HG02798 (cell line): ENCODE data around the gene ICAM3.
A peak's percentile ranks its signal among the peaks of the same experiment; 100 is the strongest.
"Not testable (repeated sequence)": the region's sequence is repeated elsewhere in the genome, so short reads cannot be mapped to it uniquely, and the experiment has no call there.

Source experiments
- ATAC-seq: cut with Tn5 transposase; IDR thresholded peaks from one replicate; pipeline ENCODE4 v1.9.1; 2021; ENCODE audit warnings: mild to moderate bottlenecking; ENCODE audit not compliant: unreplicated experiment, poor library complexity

Gene ICAM3

GRCh38 chr19:10352764-10353671 lies 13.6 kb upstream of the ICAM3 start:
- ATAC-seq: no peak

DNA sequence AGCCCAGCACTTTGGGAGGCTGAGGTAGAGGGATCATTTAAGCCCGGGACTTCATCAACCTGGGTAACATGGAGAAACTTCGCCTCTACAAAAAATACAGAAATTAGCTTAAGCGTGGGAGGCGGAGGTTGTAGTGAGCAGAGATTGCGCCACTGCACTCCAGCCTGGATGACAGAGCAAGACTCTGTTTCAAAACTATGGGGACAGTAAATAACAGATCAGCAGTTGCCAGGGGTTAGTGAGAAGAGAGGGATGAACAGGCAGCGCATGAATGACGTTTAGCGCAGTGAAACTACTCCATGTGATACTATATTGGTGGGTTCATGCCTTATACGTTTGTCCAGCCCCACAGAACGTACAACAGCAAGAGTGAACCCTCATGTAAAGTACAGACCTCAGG lies 7.1 kb upstream of the ICAM3 start:
- no peak for ATAC-seq

DNA sequence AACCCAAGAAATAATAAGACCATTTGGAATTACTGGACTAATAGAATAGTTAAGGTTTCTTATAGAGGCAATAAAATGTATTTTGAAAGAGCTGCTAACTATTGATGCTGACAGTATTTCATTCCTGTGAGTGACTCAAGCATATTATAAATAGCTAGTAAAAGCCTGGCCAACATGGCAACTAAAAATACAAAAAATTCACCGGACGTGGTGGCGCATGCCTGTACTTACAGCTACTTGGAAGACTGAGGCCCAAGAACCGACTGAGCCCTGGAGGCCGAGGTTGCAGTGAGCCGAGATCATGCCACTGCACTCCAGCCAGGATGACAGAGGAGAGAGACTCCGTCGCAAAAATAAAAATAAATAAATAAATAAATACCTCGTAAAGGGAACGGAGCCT lies 5.4 kb upstream of the ICAM3 start:
- ATAC-seq: no peak

- ATAC-seq: no peak
Observed at GRCh38 chr19:10343495-10343894, 4.1 kb upstream of the ICAM3 start.

- no peak for ATAC-seq
Observed at GRCh38 chr19:10339977-10340376, 553 bp upstream of the ICAM3 start.

DNA sequence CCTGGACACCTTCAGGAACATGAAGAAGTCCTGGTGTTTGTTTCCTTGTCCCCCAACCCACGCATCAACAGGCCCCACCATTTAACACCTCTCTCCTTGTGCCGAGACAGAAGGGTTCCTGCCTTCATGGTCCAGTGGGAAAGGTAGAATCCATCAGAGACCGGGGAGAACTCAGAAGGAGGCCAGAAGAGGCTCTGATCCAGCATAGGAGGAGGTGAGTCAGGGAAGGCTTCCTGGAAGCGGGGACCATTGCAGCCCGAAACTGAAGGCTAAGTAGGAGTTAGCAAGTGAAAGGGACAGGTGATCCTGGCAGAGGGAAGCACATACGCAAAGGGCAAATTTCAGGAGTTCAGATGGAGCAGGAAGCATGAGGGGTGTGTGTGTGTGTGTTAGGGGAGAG lies 484 bp downstream of the ICAM3 start:
- no peak for ATAC-seq

GRCh38 chr19:10336725-10337124 lies 2.7 kb downstream of the ICAM3 start:
- not testable (repeated sequence) for ATAC-seq

GRCh38 chr19:10335352-10335985 lies 4.0 kb downstream of the ICAM3 start:
- ATAC-seq: no peak

DNA sequence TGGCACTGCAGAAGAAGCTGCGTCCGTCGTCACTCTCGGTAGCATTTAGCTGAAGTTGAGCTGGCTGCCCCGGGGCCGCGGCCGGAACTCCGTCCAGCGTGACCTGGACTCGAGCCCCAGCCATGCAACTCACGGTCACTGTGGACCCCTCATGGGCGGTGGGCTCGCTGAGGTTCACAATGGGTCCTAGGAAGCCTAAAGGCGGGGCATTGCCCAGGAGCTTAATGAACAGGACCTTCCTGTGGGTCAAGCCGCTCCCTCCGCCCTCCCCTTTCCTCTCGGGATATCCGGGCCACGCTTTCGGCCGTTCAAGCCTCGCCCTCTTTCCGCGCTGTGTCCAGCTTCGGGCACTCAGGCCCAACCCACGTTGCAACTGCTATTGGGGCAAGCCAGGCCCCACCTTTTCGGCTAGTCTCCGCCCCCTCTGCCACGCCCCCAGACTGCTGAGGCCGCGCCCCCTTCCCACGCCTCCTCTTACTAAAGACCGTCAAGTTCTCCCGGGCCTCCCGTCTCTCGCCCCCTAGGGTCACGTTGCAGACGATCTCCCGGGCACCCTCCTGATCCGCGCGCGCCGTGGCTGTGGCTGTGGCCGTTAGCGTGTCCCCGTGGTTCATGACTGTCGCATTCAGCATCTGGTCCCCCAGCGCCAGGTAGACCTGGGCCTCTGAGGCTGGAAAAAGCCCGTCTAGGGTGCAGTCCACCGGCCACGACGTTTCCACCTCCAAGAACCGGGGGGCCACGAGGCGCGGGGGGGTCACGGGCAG lies 4.7 kb downstream of the ICAM3 start:
- ATAC-seq: no peak

GRCh38 chr19:10333758-10334587 lies 5.5 kb downstream of the ICAM3 start:
- ATAC-seq: no peak

- ATAC-seq: peak; percentile 90
Observed at GRCh38 chr19:10332965-10333757, 6.3 kb downstream of the ICAM3 start, which contains the start of gene RAVER1. Gene RAVER1, minus strand, starts transcription at chr19:10333529. Its CDS starts 22 bp downstream, at chr19:10333507.

DNA sequence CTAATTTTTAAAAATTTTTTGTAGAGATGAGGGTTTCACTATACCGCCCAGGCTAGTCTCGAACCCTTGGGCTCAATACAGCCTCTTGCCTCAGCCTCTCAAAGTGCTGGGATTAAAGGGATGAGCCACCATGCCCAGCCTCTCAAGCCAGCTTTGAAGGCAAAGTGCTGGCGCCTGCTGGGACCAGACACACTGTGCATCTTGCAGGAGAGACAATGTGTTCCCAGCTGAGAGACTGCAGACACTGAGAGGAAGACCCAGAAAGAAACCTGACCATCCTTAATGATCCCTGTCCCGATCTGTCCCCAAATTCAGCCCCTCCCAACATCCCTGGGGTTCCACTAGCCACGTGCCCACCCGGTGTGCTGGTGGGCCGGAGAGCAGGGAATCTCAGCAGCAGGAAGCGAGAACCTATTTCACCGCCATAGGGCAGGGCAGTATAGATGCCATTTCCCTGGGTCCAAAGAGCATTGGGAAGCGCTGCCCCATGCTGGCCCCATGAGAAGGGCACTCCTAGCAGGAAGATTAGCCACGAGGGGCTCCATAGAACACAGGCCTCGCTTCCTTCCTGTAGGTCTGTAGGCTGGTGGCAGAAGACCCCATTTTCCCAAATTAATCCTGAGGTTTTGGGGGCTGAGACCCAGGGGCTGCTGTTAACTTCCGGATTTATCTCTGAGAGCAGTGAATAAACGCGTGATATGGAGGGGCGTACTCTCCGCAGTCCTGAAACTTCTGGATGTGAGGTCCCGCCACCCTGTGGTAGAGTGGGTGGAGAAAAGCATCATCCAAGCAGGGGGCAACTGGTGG lies 7.1 kb downstream of the ICAM3 start:
- ATAC-seq: no peak

GRCh38 chr19:10329555-10329954 lies 9.9 kb downstream of the ICAM3 start:
- no peak for ATAC-seq

GRCh38 chr19:10328558-10329429 lies 10.6 kb downstream of the ICAM3 start:
- no peak for ATAC-seq

DNA sequence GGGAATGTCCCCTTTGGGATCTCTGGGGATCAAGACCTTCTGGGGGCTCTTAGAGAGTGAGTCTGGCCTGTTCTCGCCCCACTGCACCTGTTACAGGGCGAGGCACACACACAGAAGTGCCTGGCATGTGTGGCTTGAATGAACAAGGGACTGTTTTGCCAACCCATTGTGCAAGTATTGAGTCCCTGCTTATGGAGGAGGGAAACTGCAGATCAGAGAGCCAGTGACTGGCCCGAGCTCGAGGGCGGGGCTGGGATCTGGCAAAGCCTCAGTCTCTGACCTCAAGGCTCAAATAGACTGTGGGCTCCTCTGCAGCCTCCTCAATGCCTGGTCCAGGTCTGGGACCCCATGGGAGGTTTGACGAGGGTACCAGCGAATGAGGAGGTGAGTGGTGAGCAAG lies 11.6 kb downstream of the ICAM3 start:
- ATAC-seq: no peak

DNA sequence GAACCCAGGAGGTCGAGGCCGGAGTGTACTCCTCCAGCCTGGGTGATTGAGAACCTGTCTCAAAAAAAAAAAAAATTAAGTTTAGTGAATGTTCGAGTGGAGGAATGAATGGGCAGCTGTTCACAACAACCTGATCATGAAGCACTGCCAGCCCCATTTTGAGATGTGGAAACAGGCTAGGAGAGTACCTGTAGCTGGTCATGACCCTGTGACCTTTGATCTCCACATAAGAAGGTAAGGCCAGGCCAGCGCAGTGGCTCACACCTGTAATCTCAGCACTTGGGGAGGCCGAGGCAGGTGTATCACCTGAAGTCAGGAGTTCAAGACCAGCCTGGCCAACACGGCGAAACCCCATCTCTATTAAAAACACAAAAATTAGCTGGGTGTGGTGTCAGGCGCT lies 13.7 kb downstream of the ICAM3 start:
- no peak for ATAC-seq
